GM19438 (cell line): ENCODE data around the gene HAGHL.

Source experiments
- ATAC-seq: cut with Tn5 transposase; IDR thresholded peaks from one replicate; pipeline ENCODE4 v1.9.1; 2021; ENCODE audit warnings: low read depth; ENCODE audit not compliant: unreplicated experiment

The HAGHL gene

GRCh38 chr16:719815-720446 lies 7.0 kb upstream of the HAGHL start:
- ATAC-seq: peak; percentile 2

GRCh38 chr16:720447-720989 lies 6.4 kb upstream of the HAGHL start:
- ATAC-seq: peak; percentile 28

- ATAC-seq: peak; percentile 64
These were observed 5.7 kb upstream of the HAGHL start, which contains the start of gene ANTKMT for GRCh38 chr16:720990-721764. Gene ANTKMT (plus strand): TSS chr16:721146. CDS start chr16:721275, 129 bp downstream.

GRCh38 chr16:721765-722540 lies 5.0 kb upstream of the HAGHL start:
- no peak for ATAC-seq

- ATAC-seq: no peak
These were observed 3.9 kb upstream of the HAGHL start for GRCh38 chr16:722835-723633.

- ATAC-seq: no peak
These were observed 3.2 kb upstream of the HAGHL start for GRCh38 chr16:723695-724094.

GRCh38 chr16:724188-725040 lies 2.5 kb upstream of the HAGHL start:
- ATAC-seq: no peak

GRCh38 chr16:725041-725376 lies 1.9 kb upstream of the HAGHL start:
- ATAC-seq: no peak

GRCh38 chr16:725463-726187 lies 1.3 kb upstream of the HAGHL start:
- no peak for ATAC-seq

- ATAC-seq: no peak
These were observed 793 bp upstream of the HAGHL start for GRCh38 chr16:726188-726437.

- ATAC-seq: no peak
These were observed 528 bp downstream of the HAGHL start for GRCh38 chr16:727291-727977.

- no peak for ATAC-seq
These were observed 1.4 kb downstream of the HAGHL start for GRCh38 chr16:728131-728889.

GRCh38 chr16:728890-729744 lies 2.2 kb downstream of the HAGHL start:
- no peak for ATAC-seq

- no peak for ATAC-seq
These were observed 3.1 kb downstream of the HAGHL start for GRCh38 chr16:729768-730665.

GRCh38 chr16:730666-731509 lies 4.0 kb downstream of the HAGHL start:
- ATAC-seq: no peak
